Measurements from ENCODE around the gene ANAPC2. TPM values are rescaled to one million over a fixed set of nuclear protein-coding genes. Genes with fewer than 3 reads are reported as not detected.
A peak's percentile ranks its signal among the peaks of the same experiment; 100 is the strongest.

ANAPC2 gene
- total RNA-seq, 3 donors from 2014 or later (not counting 1 experiment from before 2014, with no cell fraction given), result 146 to 172 (median 171) TPM

DNA sequence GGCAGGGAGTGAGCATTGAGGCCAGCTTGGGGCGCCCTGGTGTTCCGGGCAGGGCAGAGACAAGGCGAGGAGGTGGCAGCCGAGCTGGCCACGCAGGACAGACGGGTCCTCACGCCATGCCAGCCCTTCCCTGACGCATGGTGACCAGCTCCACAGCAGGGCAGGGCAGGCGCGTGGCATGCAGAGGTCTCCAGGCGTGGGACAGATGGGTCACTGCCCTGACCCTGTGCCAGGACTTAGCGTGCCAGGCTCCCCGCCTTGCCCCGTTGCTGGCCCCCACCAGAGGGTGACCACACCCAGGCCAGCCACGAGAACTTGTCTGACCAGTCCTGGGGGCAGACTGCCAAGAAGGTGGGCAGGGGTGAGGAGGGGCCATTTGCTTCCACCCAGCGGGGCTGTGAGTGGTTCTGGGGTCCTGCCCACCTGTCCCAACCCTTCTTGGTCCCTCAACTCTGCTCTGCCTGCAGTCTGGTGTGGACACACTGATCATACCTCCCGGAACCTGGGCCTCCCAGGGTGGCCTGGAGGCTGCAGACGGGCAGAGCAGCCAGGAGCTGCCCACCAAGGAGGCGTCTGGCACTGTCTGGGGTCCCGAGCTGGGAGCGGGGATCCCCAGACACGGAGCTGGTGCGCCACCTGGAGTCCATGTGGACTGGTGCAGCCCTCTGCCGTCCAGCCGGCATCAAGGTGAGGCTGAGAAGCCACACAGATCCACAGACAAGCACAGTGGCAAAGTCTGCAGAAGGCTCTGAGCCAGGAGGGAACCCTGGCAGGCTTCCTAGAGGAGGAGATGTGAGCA is 38.9 kb upstream of the ANAPC2 start, which contains the start of gene RNF224:
TSS of gene RNF224 (plus strand) at position 449 of the 799 bp plus-strand sequence. CDS start 834 bp downstream, outside the sequence.
- TF ChIP-seq, protein P1, sequence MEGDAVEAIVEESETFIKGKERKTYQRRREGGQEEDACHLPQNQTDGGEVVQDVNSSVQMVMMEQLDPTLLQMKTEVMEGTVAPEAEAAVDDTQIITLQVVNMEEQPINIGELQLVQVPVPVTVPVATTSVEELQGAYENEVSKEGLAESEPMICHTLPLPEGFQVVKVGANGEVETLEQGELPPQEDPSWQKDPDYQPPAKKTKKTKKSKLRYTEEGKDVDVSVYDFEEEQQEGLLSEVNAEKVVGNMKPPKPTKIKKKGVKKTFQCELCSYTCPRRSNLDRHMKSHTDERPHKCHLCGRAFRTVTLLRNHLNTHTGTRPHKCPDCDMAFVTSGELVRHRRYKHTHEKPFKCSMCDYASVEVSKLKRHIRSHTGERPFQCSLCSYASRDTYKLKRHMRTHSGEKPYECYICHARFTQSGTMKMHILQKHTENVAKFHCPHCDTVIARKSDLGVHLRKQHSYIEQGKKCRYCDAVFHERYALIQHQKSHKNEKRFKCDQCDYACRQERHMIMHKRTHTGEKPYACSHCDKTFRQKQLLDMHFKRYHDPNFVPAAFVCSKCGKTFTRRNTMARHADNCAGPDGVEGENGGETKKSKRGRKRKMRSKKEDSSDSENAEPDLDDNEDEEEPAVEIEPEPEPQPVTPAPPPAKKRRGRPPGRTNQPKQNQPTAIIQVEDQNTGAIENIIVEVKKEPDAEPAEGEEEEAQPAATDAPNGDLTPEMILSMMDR (IDR thresholded peaks at IDR 0.05), result peak; percentile 70
- DNase-seq (peak; percentile 72 to 90), ATAC-seq (peak; percentile 21 to 41 (median 30))
- 48% methylated on average over 25 of the region's 25 CpGs for WGBS (ENCODE audit: insufficient coverage)
- Mint-ChIP-seq H3K27ac (no peak within 1 kb of the TSS), H3K4me3 (no peak within 1 kb of the TSS), H3K36me3 (no peaks in the 10 kb centered on the region), H3K9me3 (no peaks in the 10 kb centered on the region), H3K27me3 (ENCODE audit: low read depth in 2 of 2) (peaks cover 0 to 3% of the 10 kb centered on the region in 2 donors), H3K4me1 (peaks cover 5 to 11% of the 10 kb centered on the region in 2 donors)
- Histone ChIP-seq H3K27ac (ENCODE audit: low read length) (no peak within 1 kb of the TSS), H3K9me3 (ENCODE audit: control insufficient read depth, insufficient read depth, low read length) (no peaks in the 10 kb centered on the region), H3K4me3 (ENCODE audit: low read length) (no peak within 1 kb of the TSS), H3K4me1 (ENCODE audit: control insufficient read depth, insufficient read depth, low read length) (peaks cover 30% of the 10 kb centered on the region), H3K27me3 (ENCODE audit: control insufficient read depth, insufficient read depth, low read length) (peaks cover 9% of the 10 kb centered on the region), H3K36me3 (ENCODE audit: control insufficient read depth, insufficient read depth, low read length) (no peaks in the 10 kb centered on the region)
- intact Hi-C loops (cut with micrococcal nuclease), result loop anchor here (5.0 kb wide), 2 partner anchors 110 to 180 kb away; partner anchors contain the start of gene NPDC1

DNA sequence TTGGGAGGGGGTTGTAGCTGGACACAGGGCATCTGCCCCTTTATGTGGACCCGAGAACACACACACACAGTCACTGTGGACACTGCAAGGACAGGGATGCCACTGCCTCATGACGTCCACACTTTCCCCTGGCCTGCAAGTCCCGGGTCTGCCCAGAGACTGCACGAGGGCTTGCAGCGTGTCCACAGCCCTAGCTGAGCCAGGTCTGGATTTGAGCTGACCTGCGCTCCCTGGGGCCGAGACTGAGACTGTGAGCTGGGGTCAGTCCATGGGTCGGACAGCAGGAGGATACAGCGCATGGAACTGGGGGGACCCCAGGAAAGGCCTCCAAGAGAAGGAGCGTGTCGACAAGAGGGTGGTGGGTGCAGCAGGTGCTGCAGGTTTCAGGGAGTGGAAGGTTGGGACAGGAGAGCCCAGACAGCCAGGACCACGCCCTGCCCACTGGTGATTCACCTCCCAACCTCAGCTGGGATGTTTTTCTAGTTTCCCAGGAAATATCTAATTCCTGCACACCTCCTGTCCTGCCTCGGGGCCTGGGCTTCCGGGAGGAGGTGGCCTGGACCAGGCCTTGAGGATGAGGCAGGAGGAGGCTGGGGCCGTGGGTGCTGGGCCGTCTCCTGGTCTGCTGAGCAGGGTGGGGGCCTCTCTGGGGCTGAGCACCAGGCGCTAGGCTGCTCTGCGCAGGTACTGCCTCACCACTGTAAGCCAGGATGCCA is 38.1 kb upstream of the ANAPC2 start:
- Histone ChIP-seq H3K4me1 (ENCODE audit: control insufficient read depth, insufficient read depth, low read length) (peaks cover 31% of the 10 kb centered on the region), H3K27me3 (ENCODE audit: control insufficient read depth, insufficient read depth, low read length) (peaks cover 9% of the 10 kb centered on the region), H3K36me3 (ENCODE audit: control insufficient read depth, insufficient read depth, low read length) (no peaks in the 10 kb centered on the region), H3K4me3 (ENCODE audit: low read length) (no peak overlapping the region), H3K9me3 (ENCODE audit: control insufficient read depth, insufficient read depth, low read length) (no peaks in the 10 kb centered on the region), H3K27ac (ENCODE audit: low read length) (no peak overlapping the region)
- Mint-ChIP-seq H3K27ac (no peak overlapping the region), H3K4me3 (no peak overlapping the region), H3K27me3 (ENCODE audit: low read depth in 2 of 2) (peaks cover 0 to 3% of the 10 kb centered on the region in 2 donors), H3K4me1 (peaks cover 5 to 11% of the 10 kb centered on the region in 2 donors), H3K36me3 (no peaks in the 10 kb centered on the region), H3K9me3 (no peaks in the 10 kb centered on the region)
- WGBS (ENCODE audit: insufficient coverage), result 77% methylated on average over 18 of the region's 18 CpGs
- no peak for DNase-seq
- TF ChIP-seq, protein P1 (IDR thresholded peaks at IDR 0.05), result no peak
- ATAC-seq, result no peak
- intact Hi-C loops (cut with micrococcal nuclease), result loop anchor here (5.0 kb wide), 2 partner anchors 109 to 179 kb away; partner anchors contain the start of gene NPDC1

DNA sequence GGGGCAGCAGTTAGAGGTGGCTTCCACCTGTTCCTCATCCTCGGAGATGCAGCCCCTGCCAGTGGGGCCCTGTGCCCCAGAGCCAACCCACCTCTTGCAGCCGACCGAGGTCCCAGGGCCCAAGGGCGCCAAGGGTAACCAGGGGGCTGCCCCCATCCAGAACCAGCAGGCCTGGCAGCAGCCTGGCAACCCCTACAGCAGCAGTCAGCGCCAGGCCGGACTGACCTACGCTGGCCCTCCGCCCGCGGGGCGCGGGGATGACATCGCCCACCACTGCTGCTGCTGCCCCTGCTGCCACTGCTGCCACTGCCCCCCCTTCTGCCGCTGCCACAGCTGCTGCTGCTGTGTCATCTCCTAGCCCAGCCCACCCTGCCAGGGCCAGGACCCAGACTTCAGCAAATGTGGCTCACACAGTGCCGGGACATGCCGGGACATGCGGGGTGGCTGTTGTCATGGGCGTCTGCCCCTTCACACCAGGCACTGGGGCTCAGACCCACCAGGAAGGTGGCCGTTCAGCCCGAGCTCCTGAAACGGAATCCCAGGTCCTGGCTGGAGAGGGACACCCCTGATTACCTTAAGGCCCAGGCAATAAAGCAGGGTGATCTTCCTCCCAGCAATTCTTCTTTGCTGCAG is 37.5 kb upstream of the ANAPC2 start:
- Mint-ChIP-seq H3K36me3 (no peaks in the 10 kb centered on the region), H3K27me3 (ENCODE audit: low read depth in 2 of 2) (peaks cover 0 to 3% of the 10 kb centered on the region in 2 donors), H3K4me1 (peaks cover 5 to 11% of the 10 kb centered on the region in 2 donors), H3K9me3 (no peaks in the 10 kb centered on the region), H3K4me3 (no peak overlapping the region), H3K27ac (no peak overlapping the region)
- 83% methylated on average over 21 of the region's 21 CpGs for WGBS (ENCODE audit: insufficient coverage)
- intact Hi-C loops (cut with micrococcal nuclease), result loop anchor here (5.0 kb wide), 2 partner anchors 109 to 179 kb away; partner anchors contain the start of gene NPDC1
- Histone ChIP-seq H3K27me3 (ENCODE audit: control insufficient read depth, insufficient read depth, low read length) (peaks cover 9% of the 10 kb centered on the region), H3K36me3 (ENCODE audit: control insufficient read depth, insufficient read depth, low read length) (no peaks in the 10 kb centered on the region), H3K4me1 (ENCODE audit: control insufficient read depth, insufficient read depth, low read length) (peaks cover 31% of the 10 kb centered on the region), H3K9me3 (ENCODE audit: control insufficient read depth, insufficient read depth, low read length) (no peaks in the 10 kb centered on the region), H3K4me3 (ENCODE audit: low read length) (no peak overlapping the region), H3K27ac (ENCODE audit: low read length) (no peak overlapping the region)
- TF ChIP-seq, protein P1 (IDR thresholded peaks at IDR 0.05), result no peak
- DNase-seq (no peak), ATAC-seq (no peak)

All from natural killer cell (primary cell).